Osteocyte (in vitro differentiated cells): ENCODE results near the gene ZBTB22. TPM values are rescaled to one million over a fixed set of nuclear protein-coding genes. Genes with fewer than 3 reads are reported as not detected.

Experiments used
- DNase-seq: peaks from one replicate; pipeline ENCODE4 v3.0.0; 2021; ENCODE audit warnings: mixed read lengths; ENCODE audit not compliant: unreplicated experiment; ENCODE audit errors: extremely low spot score
- H3K27ac Mint-ChIP-seq: one replicate; pipeline ENCODE4 v1.8.0; 2021; ENCODE audit warnings: mild to moderate bottlenecking, mixed read lengths; ENCODE audit not compliant: unreplicated experiment
- H3K27me3 Mint-ChIP-seq: one replicate; pipeline ENCODE4 v1.8.0; 2021; ENCODE audit warnings: mixed read lengths; ENCODE audit not compliant: unreplicated experiment
- H3K36me3 Mint-ChIP-seq: one replicate; pipeline ENCODE4 v1.8.0; 2021; ENCODE audit warnings: mixed read lengths; ENCODE audit not compliant: unreplicated experiment
- H3K4me1 Mint-ChIP-seq: one replicate; pipeline ENCODE4 v1.8.0; 2021; ENCODE audit warnings: mixed read lengths; ENCODE audit not compliant: unreplicated experiment
- H3K4me3 Mint-ChIP-seq: one replicate; pipeline ENCODE4 v1.8.0; 2021; ENCODE audit warnings: mild to moderate bottlenecking, moderate library complexity, mixed read lengths; ENCODE audit not compliant: unreplicated experiment
- H3K9me3 Mint-ChIP-seq: one replicate; pipeline ENCODE4 v1.8.0; 2021; ENCODE audit warnings: mixed read lengths; ENCODE audit not compliant: unreplicated experiment
- CTCF ChIP-seq: fragments of 200-600 bp; sonication (generic); IDR thresholded peaks from 2 replicates; pipeline ENCODE4 v1.5.0; 2021; ENCODE audit warnings: antibody characterized with exemption, mild to moderate bottlenecking, moderate library complexity
- microRNA-seq: library from miRNA; unstranded; fragments of <30 nt; microRNA quantifications from one replicate; pipeline ENCODE4 v1.1.0, GENCODE V29; 2020; ENCODE audit not compliant: unreplicated experiment
- total RNA-seq: library from RNA; stranded (reverse); gene quantifications from 2 replicates; pipeline ENCODE4 v1.2.1, GENCODE V29; 2021

Gene ZBTB22
- total RNA-seq, 1 donor from 2014 or later, result 29.3 TPM

- Mint-ChIP-seq H3K9me3 (no peaks in the 10 kb centered on the region), H3K4me1 (peaks cover 60% of the 10 kb centered on the region), H3K4me3 (peak overlapping the region; percentile 100), H3K36me3 (peaks cover 37% of the 10 kb centered on the region), H3K27me3 (no peaks in the 10 kb centered on the region), H3K27ac (peak overlapping the region; percentile 100)
- TF ChIP-seq CTCF, result peak; percentile 15
- no peak for DNase-seq
Measured at GRCh38 chr6:33271117-33271467, 46.5 kb downstream of the ZBTB22 start.

Small RNA genes lying within 50 kb of the gene (microRNA-seq; reads per million reads assigned to microRNA genes)
- gene MIR6834 (not detected), gene MIR6873 (not detected)

Other genes starting within 250 kb of the ZBTB22 start
- gene HLA-DPA1, start 244.1 kb downstream of the ZBTB22 start, total RNA-seq, result 1.8 and 2.0 TPM in 2 replicates
- 4.7 and 5.5 TPM in 2 replicates for gene HLA-DPB1, start 241.8 kb downstream of the ZBTB22 start, total RNA-seq
- 2.7 and 3.3 TPM in 2 replicates for gene COL11A2, start 125.3 kb downstream of the ZBTB22 start, total RNA-seq
- gene RXRB, start 117.1 kb downstream of the ZBTB22 start, total RNA-seq, result 53.1 and 58.3 TPM in 2 replicates
- 201 and 209 TPM in 2 replicates for gene SLC39A7, start 116.9 kb downstream of the ZBTB22 start, total RNA-seq
- 2.4 and 3.5 TPM in 2 replicates for gene HSD17B8, start 113.1 kb downstream of the ZBTB22 start, total RNA-seq
- 56.6 and 58.8 TPM in 2 replicates for gene RING1, start 109.2 kb downstream of the ZBTB22 start, total RNA-seq
- 60.3 and 67.4 TPM in 2 replicates for gene VPS52, start 45.9 kb downstream of the ZBTB22 start, total RNA-seq
- gene RPS18, start 45.7 kb downstream of the ZBTB22 start, total RNA-seq, result 2,180 and 2,216 TPM in 2 replicates
- 6.3 and 6.5 TPM in 2 replicates for gene B3GALT4, start 40.6 kb downstream of the ZBTB22 start, total RNA-seq
- gene WDR46, start 28.5 kb downstream of the ZBTB22 start, total RNA-seq, result 59.1 and 63.4 TPM in 2 replicates
- 29.7 and 30.3 TPM in 2 replicates for gene PFDN6, start 28.1 kb downstream of the ZBTB22 start, total RNA-seq
- gene RGL2, start 18.8 kb downstream of the ZBTB22 start, total RNA-seq, result 72.4 and 77.6 TPM in 2 replicates
- 117 and 130 TPM in 2 replicates for gene TAPBP, start 3.7 kb downstream of the ZBTB22 start, total RNA-seq
- 30.1 and 30.4 TPM in 2 replicates for gene DAXX, start 5.2 kb upstream of the ZBTB22 start, total RNA-seq
- gene KIFC1, start 74.1 kb upstream of the ZBTB22 start, total RNA-seq, result 10.8 and 11.6 TPM in 2 replicates
- gene PHF1, start 93.3 kb upstream of the ZBTB22 start, total RNA-seq, result 50.3 and 53.5 TPM in 2 replicates
- gene CUTA, start 100.4 kb upstream of the ZBTB22 start, total RNA-seq, result 302 and 325 TPM in 2 replicates
- gene SYNGAP1, start 102.3 kb upstream of the ZBTB22 start, total RNA-seq, result 30.7 and 34.7 TPM in 2 replicates
- 7.0 and 7.5 TPM in 2 replicates for gene ZBTB9, start 136.8 kb upstream of the ZBTB22 start, total RNA-seq